Fibroblast of lung (primary cell): ENCODE measurements around the gene OR5H14. TPM values are rescaled to one million over a fixed set of nuclear protein-coding genes. Genes with fewer than 3 reads are reported as not detected.
"Not testable (repeated sequence)": the region's sequence is repeated elsewhere in the genome, so short reads cannot be mapped to it uniquely, and the experiment has no call there.

Experiments
- DNase-seq, 2 donors: peaks; one replicate each; pipeline versions ENCODE4 v3.0.0 to v3.0.0-alpha.2; 2010; ENCODE audit warnings: low read depth in 2 of 2
- H2AFZ ChIP-seq: 2 replicates; pipeline ENCODE4 v1.5.1; 2012; ENCODE audit warnings: low read length, control low read depth, inconsistent platforms
- H3K27ac ChIP-seq: 2 replicates; pipeline ENCODE4 v1.5.1; 2011; ENCODE audit warnings: low read length, control low read depth; ENCODE audit not compliant: insufficient read depth
- H3K27me3 ChIP-seq: 2 replicates; pipeline ENCODE4 v1.5.1; 2011; ENCODE audit warnings: mild to moderate bottlenecking, low read length; ENCODE audit not compliant: control insufficient read depth, insufficient read depth
- H3K36me3 ChIP-seq: 2 replicates; pipeline ENCODE4 v1.5.1; 2011; ENCODE audit warnings: low read length; ENCODE audit not compliant: control insufficient read depth, insufficient read depth
- H3K4me1 ChIP-seq: 2 replicates; pipeline ENCODE4 v1.5.1; 2011; ENCODE audit warnings: low read length; ENCODE audit not compliant: control insufficient read depth, insufficient read depth; ENCODE audit errors: extremely low read depth
- H3K4me2 ChIP-seq: 2 replicates; pipeline ENCODE4 v1.5.1; 2011; ENCODE audit warnings: low read length, control low read depth; ENCODE audit not compliant: insufficient read depth; ENCODE audit errors: extremely low read depth
- H3K4me3 ChIP-seq, 4 experiments: fragments of 200-600 bp in 1 of 4; sonication (generic) in 1 of 4; replicated peaks in 1 of 4; 2 replicates each; pipeline ENCODE4 v1.5.1; 2011 to 2016; ENCODE audit warnings: low read length in 4 of 4, low read depth in 3 of 4, mild to moderate bottlenecking in 3 of 4, control low read depth in 2 of 4, inconsistent platforms in 1 of 4, mixed read lengths in 1 of 4; ENCODE audit not compliant: insufficient read depth in 1 of 4; ENCODE audit errors: control extremely low read depth in 1 of 4
- H3K79me2 ChIP-seq: 2 replicates; pipeline ENCODE4 v1.5.1; 2012; ENCODE audit warnings: mild to moderate bottlenecking, low read length, inconsistent platforms; ENCODE audit not compliant: control insufficient read depth, insufficient read depth
- H3K9ac ChIP-seq: 2 replicates; pipeline ENCODE4 v1.5.1; 2011; ENCODE audit warnings: mild to moderate bottlenecking, low read length, control low read depth; ENCODE audit not compliant: insufficient read depth
- H3K9me3 ChIP-seq: 2 replicates; pipeline ENCODE4 v1.5.1; 2012; ENCODE audit warnings: low read depth, low read length; ENCODE audit not compliant: control insufficient read depth, insufficient read depth
- H4K20me1 ChIP-seq: 2 replicates; pipeline ENCODE4 v1.5.1; 2011; ENCODE audit warnings: low read length; ENCODE audit not compliant: control insufficient read depth, insufficient read depth; ENCODE audit errors: extremely low read depth
- CTCF ChIP-seq, 2 donors: IDR thresholded peaks in 1 of 2; conservative IDR thresholded peaks in 1 of 2; 1 replicate in 1 of 2; 2 replicates in 1 of 2; pipeline ENCODE4 v1.5.1; 2011 to 2012; ENCODE audit warnings: low read length in 2 of 2, control low read depth in 1 of 2, inconsistent platforms in 1 of 2, low read depth in 1 of 2, mild to moderate bottlenecking in 1 of 2
- EZH2 ChIP-seq: IDR thresholded peaks from 2 replicates; pipeline ENCODE4 v1.5.1; 2012; ENCODE audit warnings: low read length, control low read depth, mild to moderate bottlenecking; ENCODE audit errors: missing control alignments
- polyA plus RNA-seq, 2 donors: library from polyadenylated mRNA; depleted of rRNA in 1 of 2; stranded (reverse) in 1 of 2; unstranded in 1 of 2; fragments of >200 nt; gene quantifications; 2 replicates each; pipeline ENCODE4 v1.2.1, GENCODE V29; 2011 to 2012; ENCODE audit warnings: missing spikeins in 1 of 2
- total RNA-seq: library from RNA; depleted of rRNA; stranded (reverse); fragments of >200 nt; gene quantifications from 2 replicates; pipeline ENCODE4 v1.2.1, GENCODE V29; 2014

Gene OR5H14
- total and polyA plus RNA-seq, 2 donors (not counting 1 experiment from before 2014, with no cell fraction given) = not detected

- Histone ChIP-seq H3K79me2 (no peaks in the 10 kb centered on the region), H3K36me3 (no peaks in the 10 kb centered on the region), H3K9me3 (no peaks in the 10 kb centered on the region), H3K27ac (no peak overlapping the region), H3K4me1 (no peaks in the 10 kb centered on the region), H3K9ac (no peak overlapping the region), H3K4me2 (no peak overlapping the region), H3K4me3 (no peak overlapping the region), H3K27me3 (no peaks in the 10 kb centered on the region), H4K20me1 (no peaks in the 10 kb centered on the region), H2AFZ (no peak overlapping the region)
- TF ChIP-seq CTCF (conservative IDR thresholded peaks at IDR 0.05 in 1 of 2, IDR thresholded peaks at IDR 0.05 in 1 of 2; ENCODE audit: low read depth in 1 of 2, low read length in 2 of 2) (no peak), EZH2 (no peak)
- DNase-seq = no peak
Observed at GRCh38 chr3:98115717-98116116, 31.6 kb upstream of the OR5H14 start.

DNA sequence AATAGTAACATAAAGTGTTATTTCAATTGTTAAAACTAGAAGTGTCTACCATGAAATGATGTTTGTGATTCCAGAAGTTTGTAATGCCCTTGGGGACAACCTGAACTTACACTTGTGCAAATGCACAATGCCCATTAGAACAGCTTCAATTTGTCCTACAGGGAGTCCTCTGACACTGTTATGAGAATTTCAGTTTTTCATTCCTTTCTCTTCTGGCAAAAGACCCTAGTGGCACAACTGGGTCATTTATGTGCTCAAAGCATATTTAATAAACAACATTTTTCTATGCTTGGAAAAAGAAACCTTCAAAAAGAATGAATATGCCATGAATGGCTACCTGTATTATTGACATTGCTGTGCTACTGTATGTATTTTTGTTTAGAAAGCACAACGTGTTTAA lies 16.9 kb upstream of the OR5H14 start, which contains the start of gene OR5H1:
TSS of gene OR5H1 (plus strand) at position 301 of the 400 bp plus-strand sequence. CDS start 1,977 bp downstream, outside the sequence.
- Histone ChIP-seq H3K79me2 (no peaks in the 10 kb centered on the region), H3K9ac (no peak within 1 kb of the TSS)
- DNase-seq = no peak

DNA sequence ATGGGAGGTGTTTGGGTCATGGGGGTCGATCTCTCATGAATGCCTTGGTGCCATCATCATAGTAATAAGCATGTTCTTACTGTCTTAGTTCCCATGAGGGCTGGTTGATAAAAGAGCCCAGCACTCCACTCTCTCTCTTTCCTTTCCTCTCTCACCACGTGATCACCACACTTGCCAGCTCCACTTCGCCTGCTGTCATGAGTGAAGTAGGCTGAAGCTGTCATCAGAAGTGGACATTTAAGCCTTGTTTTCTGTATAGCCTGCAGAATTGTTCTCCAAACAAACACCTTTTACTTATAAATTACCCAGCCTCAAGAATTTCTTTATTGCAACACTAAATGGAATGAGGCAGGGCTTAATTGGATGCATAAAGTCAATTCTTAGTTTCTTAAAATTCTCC lies 10.6 kb upstream of the OR5H14 start:
- no peaks in the 10 kb centered on the region for H3K36me3 ChIP-seq
- H3K4me2 ChIP-seq = no peak overlapping the region
- H3K79me2 ChIP-seq = no peaks in the 10 kb centered on the region
- H4K20me1 ChIP-seq = no peaks in the 10 kb centered on the region
- no peak for DNase-seq
- no peak overlapping the region for H3K27ac ChIP-seq
- no peak overlapping the region for H3K4me3 ChIP-seq
- H3K9me3 ChIP-seq = no peaks in the 10 kb centered on the region
- H3K27me3 ChIP-seq = no peaks in the 10 kb centered on the region
- no peak overlapping the region for H3K9ac ChIP-seq
- no peak for TF ChIP-seq CTCF (conservative IDR thresholded peaks at IDR 0.05 in 1 of 2, IDR thresholded peaks at IDR 0.05 in 1 of 2; ENCODE audit: low read depth in 1 of 2, low read length in 2 of 2)
- TF ChIP-seq EZH2 = no peak
- no peak overlapping the region for H2AFZ ChIP-seq
- no peaks in the 10 kb centered on the region for H3K4me1 ChIP-seq

More for the DNA sequence above, 16.9 kb upstream of the OR5H14 start, which contains the start of gene OR5H1:
- Histone ChIP-seq H3K27ac (no peak within 1 kb of the TSS), H3K4me2 (no peak within 1 kb of the TSS), H3K4me1 (no peaks in the 10 kb centered on the region), H3K36me3 (no peaks in the 10 kb centered on the region), H2AFZ (no peak within 1 kb of the TSS), H4K20me1 (no peaks in the 10 kb centered on the region), H3K4me3 (no peak within 1 kb of the TSS), H3K9me3 (no peaks in the 10 kb centered on the region), H3K27me3 (no peaks in the 10 kb centered on the region)
- TF ChIP-seq EZH2 = no peak

DNA sequence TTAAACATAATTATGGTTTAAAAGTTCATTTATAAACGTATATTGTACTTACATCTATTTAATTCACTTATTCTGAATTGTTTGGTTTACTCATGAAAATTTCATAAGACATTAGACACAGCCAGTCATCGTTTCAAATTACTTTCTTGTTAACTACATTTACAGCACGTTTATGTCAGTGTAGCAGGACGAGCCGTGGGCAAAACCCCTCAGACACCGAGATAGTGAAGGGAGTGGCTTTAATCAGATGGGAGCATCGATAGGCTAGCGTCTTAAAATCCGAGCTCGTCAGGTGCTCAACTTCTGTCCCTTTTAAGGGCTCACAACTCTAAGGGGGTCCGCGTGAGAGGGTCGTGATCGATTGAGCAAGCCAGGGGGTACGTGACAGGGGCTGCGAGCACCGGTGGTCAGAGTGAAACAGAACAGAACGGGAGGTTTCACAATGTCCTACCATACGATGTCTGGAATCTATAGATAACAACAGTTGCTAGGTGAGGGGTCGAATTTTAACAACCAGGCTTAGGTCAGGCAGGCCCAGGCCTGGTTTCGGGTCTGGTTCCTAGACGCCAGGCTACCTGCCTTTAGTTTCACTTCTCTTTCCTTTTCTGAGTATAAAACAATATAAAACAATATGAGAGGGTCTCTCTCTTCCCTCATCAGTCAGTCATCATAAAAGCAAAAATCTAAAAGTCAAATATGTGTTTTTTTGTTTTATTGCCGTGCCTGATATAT lies 9.3 kb upstream of the OR5H14 start:
- not testable (repeated sequence) for DNase-seq, H3K36me3 ChIP-seq, H3K4me3 ChIP-seq, H4K20me1 ChIP-seq, H2AFZ ChIP-seq, H3K27me3 ChIP-seq, H3K79me2 ChIP-seq, H3K4me1 ChIP-seq, H3K9me3 ChIP-seq, H3K27ac ChIP-seq, H3K4me2 ChIP-seq, H3K9ac ChIP-seq
